ENCODE results near the gene PYGM. TPM values are rescaled to one million over a fixed set of nuclear protein-coding genes. Genes with fewer than 3 reads are reported as not detected.

The PYGM gene
- total and polyA plus RNA-seq, 2 donors (not counting 3 experiments of a cell fraction or from before 2014, with no cell fraction given), result 0.10 to 0.62 TPM

DNA sequence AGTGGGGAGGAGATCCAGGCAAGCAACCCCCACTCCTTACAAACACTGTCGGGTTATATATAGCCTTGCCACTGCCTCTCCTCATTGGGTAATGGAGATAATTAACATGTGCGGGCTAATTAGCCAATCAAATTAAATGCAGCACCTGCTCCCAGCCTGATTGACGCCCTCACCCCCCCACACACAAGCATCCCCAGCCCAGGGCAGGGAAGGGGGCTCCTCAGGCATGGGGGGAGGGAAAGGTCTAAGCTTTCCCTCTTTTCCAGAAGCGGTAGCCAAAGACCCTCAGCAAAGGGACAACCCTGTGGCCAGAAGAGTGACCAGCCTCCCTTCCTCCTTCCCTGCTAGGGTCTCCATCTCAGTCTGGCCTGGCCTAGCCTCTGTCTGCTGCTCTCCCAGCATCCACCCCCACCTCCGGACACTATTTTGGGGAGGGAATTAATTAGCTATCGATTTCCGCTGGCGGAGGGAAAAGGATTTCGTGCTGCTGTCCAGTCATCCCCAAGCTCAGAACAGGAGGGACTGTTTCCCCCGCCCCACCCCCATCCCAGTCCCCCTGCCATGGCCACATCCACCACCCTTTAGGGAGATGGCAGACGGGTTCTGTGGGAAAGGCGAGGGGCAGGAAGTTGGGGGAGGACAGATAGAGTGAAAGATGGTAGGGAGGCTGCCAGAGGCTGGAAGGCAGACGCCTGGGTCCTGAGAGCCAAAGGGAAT is 43.9 kb downstream of the PYGM start:
- BruUV-seq (replicated peaks), result no TSS peak
- no peak for FAIRE-seq
- dilution Hi-C loops (cut with MboI; ENCODE audit: extremely low pct_ligation_motif_present, low sequenced_read_pairs) (no loop called here), intact Hi-C loops (cut with micrococcal nuclease) (no loop called here)
- DNase-seq (ENCODE audit: low read depth, low spot score), result no peak
- Histone ChIP-seq H4K20me1 (replicated peaks; ENCODE audit: control insufficient read depth, extremely low read depth, insufficient read depth, low read length) (no peaks in the 10 kb centered on the region), H3K4me3 (replicated peaks in 1 of 3; ENCODE audit: insufficient read depth in 1 of 3, low read depth in 1 of 3, low read length in 3 of 3) (no peak overlapping the region), H3K9me1 (replicated peaks; ENCODE audit: control insufficient read depth, extremely low read depth, insufficient read depth, low read length) (no peaks in the 10 kb centered on the region), H2AFZ (ENCODE audit: low read depth, low read length) (no peak overlapping the region), H3K9me3 (replicated peaks; ENCODE audit: control insufficient read depth, insufficient read depth, low read length) (no peaks in the 10 kb centered on the region), H3K27me3 (ENCODE audit: control insufficient read depth in 2 of 2, insufficient read depth in 2 of 2, low read length in 2 of 2) (peaks cover 43 to 60% of the 10 kb centered on the region in 2 experiments), H3K4me2 (ENCODE audit: insufficient read depth, low read length) (no peak overlapping the region), H3K9ac (replicated peaks; ENCODE audit: extremely low read depth, insufficient read depth, low read length) (no peak overlapping the region), H3K36me3 (ENCODE audit: control insufficient read depth in 2 of 2, extremely low read depth in 1 of 2, insufficient read depth in 2 of 2, low read length in 2 of 2) (no peaks in the 10 kb centered on the region), H3K4me1 (ENCODE audit: control insufficient read depth, extremely low read depth, insufficient read depth, low read length) (no peaks in the 10 kb centered on the region), H3K79me2 (ENCODE audit: control insufficient read depth, insufficient read depth, low read length) (no peaks in the 10 kb centered on the region), H3K27ac (ENCODE audit: insufficient read depth, low read depth, low read length) (no peak overlapping the region)
- no peak for TF ChIP-seq JUN (IDR thresholded peaks at IDR 0.05; ENCODE audit: borderline replicate concordance, insufficient read depth, insufficient read length, low read depth)
- no peak for TF ChIP-seq POLR2AphosphoS5 (IDR thresholded peaks at IDR 0.05; ENCODE audit: insufficient read depth, low read depth, low read length)
- no peak for TF ChIP-seq FOS (IDR thresholded peaks at IDR 0.05; ENCODE audit: borderline replicate concordance, insufficient read depth, low read length)
- no peak for TF ChIP-seq POLR2A (IDR thresholded peaks at IDR 0.05; ENCODE audit: low read depth, low read length)
- TF ChIP-seq EZH2 (IDR thresholded peaks at IDR 0.05; ENCODE audit: borderline replicate concordance, low read depth, low read length, severe bottlenecking), result no peak
- TF ChIP-seq, protein P1, sequence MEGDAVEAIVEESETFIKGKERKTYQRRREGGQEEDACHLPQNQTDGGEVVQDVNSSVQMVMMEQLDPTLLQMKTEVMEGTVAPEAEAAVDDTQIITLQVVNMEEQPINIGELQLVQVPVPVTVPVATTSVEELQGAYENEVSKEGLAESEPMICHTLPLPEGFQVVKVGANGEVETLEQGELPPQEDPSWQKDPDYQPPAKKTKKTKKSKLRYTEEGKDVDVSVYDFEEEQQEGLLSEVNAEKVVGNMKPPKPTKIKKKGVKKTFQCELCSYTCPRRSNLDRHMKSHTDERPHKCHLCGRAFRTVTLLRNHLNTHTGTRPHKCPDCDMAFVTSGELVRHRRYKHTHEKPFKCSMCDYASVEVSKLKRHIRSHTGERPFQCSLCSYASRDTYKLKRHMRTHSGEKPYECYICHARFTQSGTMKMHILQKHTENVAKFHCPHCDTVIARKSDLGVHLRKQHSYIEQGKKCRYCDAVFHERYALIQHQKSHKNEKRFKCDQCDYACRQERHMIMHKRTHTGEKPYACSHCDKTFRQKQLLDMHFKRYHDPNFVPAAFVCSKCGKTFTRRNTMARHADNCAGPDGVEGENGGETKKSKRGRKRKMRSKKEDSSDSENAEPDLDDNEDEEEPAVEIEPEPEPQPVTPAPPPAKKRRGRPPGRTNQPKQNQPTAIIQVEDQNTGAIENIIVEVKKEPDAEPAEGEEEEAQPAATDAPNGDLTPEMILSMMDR (IDR thresholded peaks at IDR 0.05; ENCODE audit: extremely low read depth in 1 of 2, insufficient read depth in 1 of 2, low read depth in 1 of 2, low read length in 2 of 2), result no peak
- no peak for TF ChIP-seq GATA2 (IDR thresholded peaks at IDR 0.05; ENCODE audit: insufficient read depth, insufficient read length, low read depth, low read length)
- TF ChIP-seq, protein P2, sequence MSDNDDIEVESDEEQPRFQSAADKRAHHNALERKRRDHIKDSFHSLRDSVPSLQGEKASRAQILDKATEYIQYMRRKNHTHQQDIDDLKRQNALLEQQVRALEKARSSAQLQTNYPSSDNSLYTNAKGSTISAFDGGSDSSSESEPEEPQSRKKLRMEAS (IDR thresholded peaks at IDR 0.05; ENCODE audit: insufficient read depth, insufficient read length), result no peak
- TF ChIP-seq MYC (IDR thresholded peaks at IDR 0.05; ENCODE audit: low read depth, low read length), result no peak
- ChIA-PET POLR2A (no interaction called here), CTCF (interaction anchor here (0.9 to 3.0 kb wide), 5 partner anchors 10 to 27 kb away, joined by 3 to 15 read pairs (median 4); no protein-coding TSS in a partner anchor)

Data from endothelial cell of umbilical vein (primary cell).